Measurements from ENCODE around the gene TAF10. TPM values are rescaled to one million over a fixed set of nuclear protein-coding genes. Genes with fewer than 3 reads are reported as not detected.
A peak's percentile ranks its signal among the peaks of the same experiment; 100 is the strongest.

TAF10 gene
- total RNA-seq, 1 experiment from 2014 or later: 387 TPM

DNA sequence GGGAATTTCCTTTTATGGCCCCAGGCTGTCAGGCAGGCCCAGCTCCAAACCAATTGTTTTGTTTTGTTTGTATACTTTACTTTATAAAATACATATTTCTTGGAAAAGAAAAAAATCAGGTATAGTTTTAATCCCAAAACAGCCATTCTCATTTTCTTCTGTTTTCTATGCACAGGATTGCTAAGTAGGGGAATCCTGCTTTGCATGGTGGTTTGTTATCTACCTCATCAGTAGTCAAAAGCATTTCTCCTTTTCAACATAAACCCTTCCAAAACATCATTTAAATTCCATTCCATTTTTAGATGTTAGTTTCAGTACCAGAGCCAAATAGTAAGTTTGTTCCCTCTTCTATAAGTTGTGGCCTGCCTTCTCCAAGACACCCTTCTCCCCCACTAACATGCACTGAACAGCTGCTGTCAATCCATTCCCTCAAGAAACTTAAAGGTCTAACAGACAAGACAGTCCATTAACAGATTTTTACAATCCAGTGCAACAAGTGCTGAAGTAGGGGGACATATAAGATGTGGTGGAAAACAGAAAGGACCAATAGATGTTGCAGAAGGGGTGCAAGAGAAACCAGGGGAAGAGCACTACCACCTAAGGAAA lies 4.7 kb downstream of the TAF10 start:
- CTCF ChIA-PET: interaction anchor here (1.0 kb wide), 1 partner anchor 76 kb away, joined by 7 read pairs; no protein-coding TSS in a partner anchor
- Histone ChIP-seq H3K4me3 (ENCODE audit: low read depth in 2 of 2, low read length in 2 of 2) (no peak overlapping the region), H3K27me3 (ENCODE audit: control insufficient read depth, insufficient read depth, low read length) (no peaks in the 10 kb centered on the region), H3K27ac (ENCODE audit: low read length) (peak overlapping the region; percentile 98), H3K9me3 (ENCODE audit: control insufficient read depth, insufficient read depth, low read depth, low read length) (no peaks in the 10 kb centered on the region), H3K36me3 (ENCODE audit: control insufficient read depth, insufficient read depth, low read length) (peaks cover 29% of the 10 kb centered on the region), H3K4me1 (ENCODE audit: control insufficient read depth, insufficient read depth, low read length) (peaks cover 52% of the 10 kb centered on the region)
- BruUV-seq (replicated peaks): no TSS peak
- TF ChIP-seq POLR2AphosphoS5 (IDR thresholded peaks at IDR 0.05; ENCODE audit: low read depth, low read length) (no peak), SIN3A (IDR thresholded peaks at IDR 0.05; ENCODE audit: borderline replicate concordance, insufficient read depth, low read depth, low read length) (no peak), TCF7L2 (IDR thresholded peaks at IDR 0.05; ENCODE audit: low read depth, low read length) (no peak)
- TF ChIP-seq, protein P1, sequence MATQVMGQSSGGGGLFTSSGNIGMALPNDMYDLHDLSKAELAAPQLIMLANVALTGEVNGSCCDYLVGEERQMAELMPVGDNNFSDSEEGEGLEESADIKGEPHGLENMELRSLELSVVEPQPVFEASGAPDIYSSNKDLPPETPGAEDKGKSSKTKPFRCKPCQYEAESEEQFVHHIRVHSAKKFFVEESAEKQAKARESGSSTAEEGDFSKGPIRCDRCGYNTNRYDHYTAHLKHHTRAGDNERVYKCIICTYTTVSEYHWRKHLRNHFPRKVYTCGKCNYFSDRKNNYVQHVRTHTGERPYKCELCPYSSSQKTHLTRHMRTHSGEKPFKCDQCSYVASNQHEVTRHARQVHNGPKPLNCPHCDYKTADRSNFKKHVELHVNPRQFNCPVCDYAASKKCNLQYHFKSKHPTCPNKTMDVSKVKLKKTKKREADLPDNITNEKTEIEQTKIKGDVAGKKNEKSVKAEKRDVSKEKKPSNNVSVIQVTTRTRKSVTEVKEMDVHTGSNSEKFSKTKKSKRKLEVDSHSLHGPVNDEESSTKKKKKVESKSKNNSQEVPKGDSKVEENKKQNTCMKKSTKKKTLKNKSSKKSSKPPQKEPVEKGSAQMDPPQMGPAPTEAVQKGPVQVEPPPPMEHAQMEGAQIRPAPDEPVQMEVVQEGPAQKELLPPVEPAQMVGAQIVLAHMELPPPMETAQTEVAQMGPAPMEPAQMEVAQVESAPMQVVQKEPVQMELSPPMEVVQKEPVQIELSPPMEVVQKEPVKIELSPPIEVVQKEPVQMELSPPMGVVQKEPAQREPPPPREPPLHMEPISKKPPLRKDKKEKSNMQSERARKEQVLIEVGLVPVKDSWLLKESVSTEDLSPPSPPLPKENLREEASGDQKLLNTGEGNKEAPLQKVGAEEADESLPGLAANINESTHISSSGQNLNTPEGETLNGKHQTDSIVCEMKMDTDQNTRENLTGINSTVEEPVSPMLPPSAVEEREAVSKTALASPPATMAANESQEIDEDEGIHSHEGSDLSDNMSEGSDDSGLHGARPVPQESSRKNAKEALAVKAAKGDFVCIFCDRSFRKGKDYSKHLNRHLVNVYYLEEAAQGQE (IDR thresholded peaks at IDR 0.05; ENCODE audit: insufficient read depth in 1 of 2, low read depth in 2 of 2, low read length in 1 of 2): no peak
- TF ChIP-seq, protein P2, sequence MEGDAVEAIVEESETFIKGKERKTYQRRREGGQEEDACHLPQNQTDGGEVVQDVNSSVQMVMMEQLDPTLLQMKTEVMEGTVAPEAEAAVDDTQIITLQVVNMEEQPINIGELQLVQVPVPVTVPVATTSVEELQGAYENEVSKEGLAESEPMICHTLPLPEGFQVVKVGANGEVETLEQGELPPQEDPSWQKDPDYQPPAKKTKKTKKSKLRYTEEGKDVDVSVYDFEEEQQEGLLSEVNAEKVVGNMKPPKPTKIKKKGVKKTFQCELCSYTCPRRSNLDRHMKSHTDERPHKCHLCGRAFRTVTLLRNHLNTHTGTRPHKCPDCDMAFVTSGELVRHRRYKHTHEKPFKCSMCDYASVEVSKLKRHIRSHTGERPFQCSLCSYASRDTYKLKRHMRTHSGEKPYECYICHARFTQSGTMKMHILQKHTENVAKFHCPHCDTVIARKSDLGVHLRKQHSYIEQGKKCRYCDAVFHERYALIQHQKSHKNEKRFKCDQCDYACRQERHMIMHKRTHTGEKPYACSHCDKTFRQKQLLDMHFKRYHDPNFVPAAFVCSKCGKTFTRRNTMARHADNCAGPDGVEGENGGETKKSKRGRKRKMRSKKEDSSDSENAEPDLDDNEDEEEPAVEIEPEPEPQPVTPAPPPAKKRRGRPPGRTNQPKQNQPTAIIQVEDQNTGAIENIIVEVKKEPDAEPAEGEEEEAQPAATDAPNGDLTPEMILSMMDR (IDR thresholded peaks at IDR 0.05): no peak
- intact Hi-C loops (cut with micrococcal nuclease; ENCODE audit: unreplicated experiment): loop anchor here (10.0 kb wide), 1 partner anchor 232 kb away; no protein-coding TSS in a partner anchor
- DNase-seq (ENCODE audit: low read depth, low spot score) (no peak), ATAC-seq (no peak)
- POLR2A ChIA-PET: interaction anchor here (0.7 kb wide), 1 partner anchor 759 kb away, joined by 5 read pairs; no protein-coding TSS in a partner anchor
- in situ Hi-C loops (cut with HindIII; ENCODE audit: low pct_unique_long_range_greater_than_20kb, low sequenced_read_pairs): no loop called here

DNA sequence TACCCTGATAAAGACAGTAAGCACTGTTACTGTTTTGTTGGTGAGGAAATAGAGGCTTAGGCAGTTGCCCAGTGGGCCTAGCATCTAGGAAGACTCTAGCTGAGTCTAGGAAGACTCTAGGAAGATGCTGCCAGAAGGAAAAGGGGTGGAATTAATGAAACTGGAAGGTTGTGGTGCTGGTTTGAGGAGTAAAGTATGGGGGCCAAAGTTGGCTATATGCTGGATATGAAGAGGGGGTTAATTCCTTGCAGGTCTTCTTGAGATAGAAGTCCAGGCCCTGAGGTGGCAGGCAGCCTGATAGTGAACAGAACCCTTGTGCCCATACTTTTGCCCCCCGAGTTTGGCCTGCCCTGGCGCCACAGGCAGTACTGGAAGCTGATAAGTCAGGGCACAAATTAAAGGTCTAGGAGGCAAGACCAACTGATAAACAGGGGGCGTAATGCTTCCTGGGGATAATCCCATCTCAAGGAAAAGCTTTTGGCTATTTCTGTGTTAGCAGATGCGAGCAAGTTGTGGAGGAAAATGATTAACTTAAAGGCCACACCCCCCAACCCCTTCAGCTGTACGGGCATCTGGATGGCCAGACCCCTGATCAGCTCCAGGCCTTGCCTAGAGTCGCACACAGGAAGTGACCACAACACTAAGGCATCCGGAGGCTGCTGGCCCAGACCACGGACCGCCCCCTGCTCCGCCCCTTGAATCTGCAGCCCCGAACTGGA lies 5.4 kb downstream of the TAF10 start:
- peak; percentile 80 for ATAC-seq
- Histone ChIP-seq H3K27ac (ENCODE audit: low read length) (peak overlapping the region; percentile 98), H3K4me1 (ENCODE audit: control insufficient read depth, insufficient read depth, low read length) (peaks cover 57% of the 10 kb centered on the region), H3K36me3 (ENCODE audit: control insufficient read depth, insufficient read depth, low read length) (peaks cover 29% of the 10 kb centered on the region), H3K4me3 (ENCODE audit: low read depth in 2 of 2, low read length in 2 of 2) (peak overlapping the region; percentile 2 to 34; a peak in 3 of 4 replicates), H3K9me3 (ENCODE audit: control insufficient read depth, insufficient read depth, low read depth, low read length) (no peaks in the 10 kb centered on the region), H3K27me3 (ENCODE audit: control insufficient read depth, insufficient read depth, low read length) (no peaks in the 10 kb centered on the region)
- CTCF ChIA-PET: interaction anchor here (1.0 to 1.1 kb wide), 2 partner anchors 75 to 148 kb away, joined by 3 to 7 read pairs; no protein-coding TSS in a partner anchor
- intact Hi-C loops (cut with micrococcal nuclease; ENCODE audit: unreplicated experiment): loop anchor here (10.0 kb wide), 1 partner anchor 232 kb away; no protein-coding TSS in a partner anchor
- in situ Hi-C loops (cut with HindIII; ENCODE audit: low pct_unique_long_range_greater_than_20kb, low sequenced_read_pairs): no loop called here
- POLR2A ChIA-PET: no interaction called here
- BruUV-seq (replicated peaks): no TSS peak
- TF ChIP-seq POLR2AphosphoS5 (IDR thresholded peaks at IDR 0.05; ENCODE audit: low read depth, low read length) (peak; percentile 75), SIN3A (IDR thresholded peaks at IDR 0.05; ENCODE audit: borderline replicate concordance, insufficient read depth, low read depth, low read length) (no peak)
- peak; percentile 92 for DNase-seq (ENCODE audit: low read depth, low spot score)
